K562 (cell line): Measurements from ENCODE around the gene EMC9. TPM values are rescaled to one million over a fixed set of nuclear protein-coding genes. Genes with fewer than 3 reads are reported as not detected.
A peak's percentile ranks its signal among the peaks of the same experiment; 100 is the strongest.

Experiments
- DACH1 ChIP-seq: fragments of 450-650 bp; IDR thresholded peaks from 2 replicates; pipeline ENCODE4 v1.6.1; 2018; ENCODE audit not compliant: partially characterized antibody
- ELF2 ChIP-seq: fragments of 250-450 bp; sonication (Bioruptor Pico); IDR thresholded peaks from 2 replicates; pipeline ENCODE4 v1.5.0; 2021; ENCODE audit warnings: mild to moderate bottlenecking
- HNRNPUL1 ChIP-seq: fragments of 200-400 bp; formaldehyde crosslinking; IDR thresholded peaks from 2 replicates; pipeline ENCODE4 v1.6.1; 2017; ENCODE audit warnings: low read length
- MEIS2 ChIP-seq: fragments of 450-650 bp; IDR thresholded peaks from 2 replicates; pipeline ENCODE4 v1.6.1; 2014; ENCODE audit warnings: mild to moderate bottlenecking; ENCODE audit not compliant: partially characterized antibody
- MIER1 ChIP-seq: fragments of 450-650 bp; IDR thresholded peaks from 2 replicates; pipeline ENCODE4 v1.6.1; 2016; ENCODE audit warnings: antibody characterized with exemption, mild to moderate bottlenecking, low read depth
- MTA3 ChIP-seq: fragments of 450-650 bp; formaldehyde crosslinking; IDR thresholded peaks from 2 replicates; pipeline ENCODE4 v1.6.1; 2017; ENCODE audit warnings: mild to moderate bottlenecking, borderline replicate concordance
- MYC ChIP-seq, 2 experiments: fragments of 250-450 bp in 1 of 2; sonication (Bioruptor Pico) in 1 of 2; IDR thresholded peaks; 2 replicates each; pipeline versions ENCODE4 v1.5.1 to v1.6.1; 2012 to 2021; ENCODE audit warnings: low read depth in 2 of 2, borderline replicate concordance in 1 of 2, improper control_type of control experiment in 1 of 2, low read length in 1 of 2, mild to moderate bottlenecking in 1 of 2, moderate library complexity in 1 of 2
- PHF8 ChIP-seq: fragments of 200-600 bp; sonication (generic); IDR thresholded peaks from 2 replicates; pipeline ENCODE4 v1.6.1; 2012; ENCODE audit warnings: mixed run types, mild to moderate bottlenecking, inconsistent platforms, low read length, moderate library complexity, borderline replicate concordance
- PREB ChIP-seq: sonication (generic); formaldehyde crosslinking; IDR thresholded peaks from 2 replicates; pipeline ENCODE4 v1.8.1; 2023; ENCODE audit warnings: mild to moderate bottlenecking, missing genetic modification reagents
- PRMT5 ChIP-seq: sonication (generic); formaldehyde crosslinking; IDR thresholded peaks from 2 replicates; pipeline ENCODE4 v1.5.0; 2020; ENCODE audit warnings: missing genetic modification reagents
- SIRT6 ChIP-seq: IDR thresholded peaks from one replicate; pipeline ENCODE4 v1.6.1; 2012; ENCODE audit warnings: low read depth, mild to moderate bottlenecking, control low read depth, inconsistent platforms, low read length, moderate library complexity
- SRF ChIP-seq, 2 experiments: fragments of 250-450, 450-650 bp in 1 of 2; sonication (Bioruptor Pico) in 1 of 2; sonication (generic) in 1 of 2; formaldehyde crosslinking; IDR thresholded peaks; 2 replicates each; pipeline versions ENCODE4 v1.5.0 to v1.5.1; 2020 to 2022; ENCODE audit warnings: mild to moderate bottlenecking in 1 of 2, missing genetic modification reagents in 1 of 2
- SRSF9 ChIP-seq: fragments of 200-400 bp; formaldehyde crosslinking; IDR thresholded peaks from 2 replicates; pipeline ENCODE4 v1.6.1; 2017; ENCODE audit warnings: low read depth, low read length, borderline replicate concordance
- THAP7 ChIP-seq: fragments of 250-450 bp; sonication (Bioruptor Pico); IDR thresholded peaks from 2 replicates; pipeline ENCODE4 v1.5.0; 2021
- ZBTB2 ChIP-seq: fragments of 450-650 bp; IDR thresholded peaks from 2 replicates; pipeline ENCODE4 v1.6.1; 2016; ENCODE audit warnings: antibody characterized with exemption
- ZNF133 ChIP-seq: fragments of 250-450 bp; sonication (Bioruptor Pico); IDR thresholded peaks from 2 replicates; pipeline ENCODE4 v1.4.0; 2020; ENCODE audit warnings: mild to moderate bottlenecking
- ZNF146 ChIP-seq: IDR thresholded peaks from one replicate; pipeline ENCODE4 v1.6.1; 2018; ENCODE audit warnings: missing compliant biosample characterization; ENCODE audit not compliant: unreplicated experiment
- ZZZ3 ChIP-seq: fragments of 450-650 bp; IDR thresholded peaks from 2 replicates; pipeline ENCODE4 v1.6.1; 2016; ENCODE audit warnings: antibody characterized with exemption, mild to moderate bottlenecking, moderate library complexity
- polyA plus RNA-seq, 8 experiments: library from polyadenylated mRNA; depleted of rRNA in 4 of 8; stranded (reverse) in 5 of 8; unstranded in 3 of 8; fragments of >200 nt; fragmentation: Nextera tagmentation in 2 of 8; fragmentation: Illumina TruSeq in 1 of 8; extraction: Ambion mirVana in 2 of 8; extraction: Trizol in 1 of 8; gene quantifications; 2 replicates each; pipeline versions ENCODE4 v1.2.1 to v1.2.3, GENCODE V29; 2011 to 2014; ENCODE audit warnings: inconsistent platforms in 1 of 8, missing spikeins in 1 of 8
- total RNA-seq, 7 experiments: library from RNA; depleted of rRNA in 6 of 7; stranded (reverse); fragments of >200 nt in 6 of 7; fragmentation: Illumina TruSeq in 2 of 7; extraction: Trizol in 2 of 7; gene quantifications; 2 replicates each; pipeline versions ENCODE4 v1.2.1 to v1.2.3, GENCODE V29; 2011 to 2021; ENCODE audit warnings: low replicate concordance in 1 of 7

Gene EMC9
- total and polyA plus RNA-seq, 9 of the 15 experiments (the other 6 are each of a cell fraction or from before 2014, with no cell fraction given), result 3.1 to 13.2 (median 7.8) TPM

GRCh38 chr14:24160850-24161804, 19.7 kb upstream of the EMC9 start, which contains the start of gene IRF9 (continued):
- no peak for TF ChIP-seq PREB
- no peak for TF ChIP-seq ELF2 (CRISPR knock-in tag)
- peak; percentile 34 for TF ChIP-seq MEIS2
- peak; percentile 89 for TF ChIP-seq MYC (IDR thresholded peaks at IDR 0.05; ENCODE audit: low read depth, low read length)
- no peak for TF ChIP-seq MYC (CRISPR knock-in tag; IDR thresholded peaks at IDR 0.05; ENCODE audit: borderline replicate concordance, low read depth)
- TF ChIP-seq SRSF9, result no peak
- TF ChIP-seq ZZZ3, result no peak
- TF ChIP-seq HNRNPUL1, result no peak
- no peak for TF ChIP-seq DACH1
- peak; percentile 51; the same call in 1 of the 2 replicates for TF ChIP-seq ZBTB2
- TF ChIP-seq MIER1, result no peak
- no peak for TF ChIP-seq THAP7 (CRISPR knock-in tag)
- TF ChIP-seq ZNF133 (CRISPR knock-in tag), result no peak
- TF ChIP-seq PHF8, result peak; percentile 50; the same call in 1 of the 2 replicates
- TF ChIP-seq SIRT6, result no peak
- 0 out of 2 replicates have a peak, but pooled peaks have one; percentile 73 for TF ChIP-seq MTA3
- TF ChIP-seq ZNF146 (CRISPR knock-in tag), result no peak
- TF ChIP-seq PRMT5 (CRISPR knock-in tag), result no peak
- peak in 1 of 2 experiments; percentile 90; a peak in 1 of 4 replicates for TF ChIP-seq SRF (CRISPR knock-in tag; IDR thresholded peaks at IDR 0.05)
